ENCODE data around the gene SLC39A11. TPM values are rescaled to one million over a fixed set of nuclear protein-coding genes. Genes with fewer than 3 reads are reported as not detected.

SLC39A11 gene
- polyA plus RNA-seq, 1 donor from 2014 or later = 8.0 TPM

DNA sequence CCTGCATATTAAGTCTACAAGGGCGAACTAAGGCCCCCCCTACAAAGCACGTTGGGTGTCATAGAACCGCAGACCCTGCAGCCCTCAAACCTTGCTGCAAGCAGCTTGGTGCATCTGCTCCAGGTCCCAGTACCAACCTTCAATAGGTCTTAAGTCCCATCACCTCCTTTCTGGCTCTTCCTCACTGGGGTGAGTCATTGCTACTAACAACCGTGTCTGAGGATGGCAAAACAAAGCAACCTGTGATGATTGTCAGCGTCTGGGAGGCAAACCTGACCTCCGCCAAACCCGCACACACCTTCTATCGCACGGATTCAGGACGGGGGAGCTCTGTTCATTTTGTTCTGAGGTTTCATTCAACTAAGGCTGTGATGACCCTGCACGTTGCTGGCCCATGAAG lies 138.9 kb downstream of the SLC39A11 start:
- H3F3A ChIP-seq (ENCODE audit: insufficient read depth, low read length, poor library complexity, severe bottlenecking) = no peaks in the 10 kb centered on the region

DNA sequence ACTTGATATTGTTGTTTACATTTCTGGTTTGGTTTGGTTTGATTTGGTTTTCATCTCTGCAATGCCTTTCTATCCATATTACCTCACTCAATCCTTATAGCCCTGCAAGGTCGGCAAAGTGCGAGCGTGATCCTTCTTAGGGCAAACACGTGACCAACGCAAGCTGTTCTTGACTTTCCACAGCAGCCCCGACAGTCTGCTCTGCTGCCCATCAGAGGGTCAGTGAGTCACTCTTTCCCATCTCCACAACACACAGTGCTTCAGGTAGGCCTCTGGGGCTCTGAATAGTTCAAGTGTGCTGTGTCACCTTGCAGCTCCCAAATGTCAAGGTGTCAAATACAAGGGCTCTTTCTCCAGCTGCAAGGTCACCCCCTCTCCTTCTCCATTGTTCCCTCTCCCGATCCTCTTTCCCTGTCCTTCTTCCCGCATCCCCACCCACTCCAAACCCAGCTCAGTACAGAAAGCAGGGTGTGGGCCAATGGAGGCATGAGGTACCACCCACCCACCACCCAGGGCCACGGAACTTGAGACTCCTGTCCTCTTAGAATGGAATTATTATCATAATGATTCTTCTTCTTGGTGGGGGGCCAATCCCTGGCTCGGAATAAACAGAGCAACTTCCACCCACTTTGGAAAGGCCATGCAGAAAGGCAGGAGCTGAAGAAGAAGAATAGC lies 139.7 kb downstream of the SLC39A11 start:
- no peaks in the 10 kb centered on the region for H4K20me1 ChIP-seq (ENCODE audit: insufficient read depth)
- no peak overlapping the region for H3K4me3 ChIP-seq (ENCODE audit: low read length)
- no peak overlapping the region for H3K4me2 ChIP-seq (ENCODE audit: low read length)
- no peaks in the 10 kb centered on the region for H3K36me3 ChIP-seq (ENCODE audit: insufficient read depth, low read length)
- no peak overlapping the region for H2AFZ ChIP-seq (ENCODE audit: low read depth, low read length)
- H3K9ac ChIP-seq (ENCODE audit: low read length) = no peak overlapping the region
- no peak overlapping the region for H3K27ac ChIP-seq (ENCODE audit: low read length)
- H3K79me2 ChIP-seq (replicated peaks; ENCODE audit: insufficient read depth, low read length) = no peaks in the 10 kb centered on the region
- H3F3A ChIP-seq (ENCODE audit: insufficient read depth, low read length, poor library complexity, severe bottlenecking) = no peaks in the 10 kb centered on the region
- H3K9me3 ChIP-seq (ENCODE audit: low read length) = no peaks in the 10 kb centered on the region
- no peaks in the 10 kb centered on the region for H3K9me2 ChIP-seq (ENCODE audit: insufficient read depth, low read length)
- TF ChIP-seq TAF1 (IDR thresholded peaks at IDR 0.05; ENCODE audit: low read depth) = no peak
- no peak for TF ChIP-seq POLR2AphosphoS5 (IDR thresholded peaks at IDR 0.05)
- TF ChIP-seq RAD21 (conservative IDR thresholded peaks at IDR 0.05) = no peak
- TF ChIP-seq, protein P1, sequence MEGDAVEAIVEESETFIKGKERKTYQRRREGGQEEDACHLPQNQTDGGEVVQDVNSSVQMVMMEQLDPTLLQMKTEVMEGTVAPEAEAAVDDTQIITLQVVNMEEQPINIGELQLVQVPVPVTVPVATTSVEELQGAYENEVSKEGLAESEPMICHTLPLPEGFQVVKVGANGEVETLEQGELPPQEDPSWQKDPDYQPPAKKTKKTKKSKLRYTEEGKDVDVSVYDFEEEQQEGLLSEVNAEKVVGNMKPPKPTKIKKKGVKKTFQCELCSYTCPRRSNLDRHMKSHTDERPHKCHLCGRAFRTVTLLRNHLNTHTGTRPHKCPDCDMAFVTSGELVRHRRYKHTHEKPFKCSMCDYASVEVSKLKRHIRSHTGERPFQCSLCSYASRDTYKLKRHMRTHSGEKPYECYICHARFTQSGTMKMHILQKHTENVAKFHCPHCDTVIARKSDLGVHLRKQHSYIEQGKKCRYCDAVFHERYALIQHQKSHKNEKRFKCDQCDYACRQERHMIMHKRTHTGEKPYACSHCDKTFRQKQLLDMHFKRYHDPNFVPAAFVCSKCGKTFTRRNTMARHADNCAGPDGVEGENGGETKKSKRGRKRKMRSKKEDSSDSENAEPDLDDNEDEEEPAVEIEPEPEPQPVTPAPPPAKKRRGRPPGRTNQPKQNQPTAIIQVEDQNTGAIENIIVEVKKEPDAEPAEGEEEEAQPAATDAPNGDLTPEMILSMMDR (IDR thresholded peaks at IDR 0.05; ENCODE audit: poor library complexity, severe bottlenecking) = no peak
- TF ChIP-seq MXI1 (conservative IDR thresholded peaks at IDR 0.05; ENCODE audit: poor library complexity, severe bottlenecking) = no peak
- TF ChIP-seq EZH2 (IDR thresholded peaks at IDR 0.05; ENCODE audit: borderline replicate concordance, insufficient read depth, low read length, poor library complexity, severe bottlenecking) = no peak
- TF ChIP-seq SMC3 (conservative IDR thresholded peaks at IDR 0.05; ENCODE audit: poor library complexity) = no peak
- TF ChIP-seq, protein P2, sequence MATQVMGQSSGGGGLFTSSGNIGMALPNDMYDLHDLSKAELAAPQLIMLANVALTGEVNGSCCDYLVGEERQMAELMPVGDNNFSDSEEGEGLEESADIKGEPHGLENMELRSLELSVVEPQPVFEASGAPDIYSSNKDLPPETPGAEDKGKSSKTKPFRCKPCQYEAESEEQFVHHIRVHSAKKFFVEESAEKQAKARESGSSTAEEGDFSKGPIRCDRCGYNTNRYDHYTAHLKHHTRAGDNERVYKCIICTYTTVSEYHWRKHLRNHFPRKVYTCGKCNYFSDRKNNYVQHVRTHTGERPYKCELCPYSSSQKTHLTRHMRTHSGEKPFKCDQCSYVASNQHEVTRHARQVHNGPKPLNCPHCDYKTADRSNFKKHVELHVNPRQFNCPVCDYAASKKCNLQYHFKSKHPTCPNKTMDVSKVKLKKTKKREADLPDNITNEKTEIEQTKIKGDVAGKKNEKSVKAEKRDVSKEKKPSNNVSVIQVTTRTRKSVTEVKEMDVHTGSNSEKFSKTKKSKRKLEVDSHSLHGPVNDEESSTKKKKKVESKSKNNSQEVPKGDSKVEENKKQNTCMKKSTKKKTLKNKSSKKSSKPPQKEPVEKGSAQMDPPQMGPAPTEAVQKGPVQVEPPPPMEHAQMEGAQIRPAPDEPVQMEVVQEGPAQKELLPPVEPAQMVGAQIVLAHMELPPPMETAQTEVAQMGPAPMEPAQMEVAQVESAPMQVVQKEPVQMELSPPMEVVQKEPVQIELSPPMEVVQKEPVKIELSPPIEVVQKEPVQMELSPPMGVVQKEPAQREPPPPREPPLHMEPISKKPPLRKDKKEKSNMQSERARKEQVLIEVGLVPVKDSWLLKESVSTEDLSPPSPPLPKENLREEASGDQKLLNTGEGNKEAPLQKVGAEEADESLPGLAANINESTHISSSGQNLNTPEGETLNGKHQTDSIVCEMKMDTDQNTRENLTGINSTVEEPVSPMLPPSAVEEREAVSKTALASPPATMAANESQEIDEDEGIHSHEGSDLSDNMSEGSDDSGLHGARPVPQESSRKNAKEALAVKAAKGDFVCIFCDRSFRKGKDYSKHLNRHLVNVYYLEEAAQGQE (IDR thresholded peaks at IDR 0.05; ENCODE audit: borderline replicate concordance) = no peak
- TF ChIP-seq EP300 (conservative IDR thresholded peaks at IDR 0.05; ENCODE audit: poor library complexity, severe bottlenecking) = no peak
- H3K27me3 ChIP-seq (ENCODE audit: insufficient read depth, low read depth, low read length) = no peaks in the 10 kb centered on the region

More for the DNA sequence above, 138.9 kb downstream of the SLC39A11 start:
- no peaks in the 10 kb centered on the region for H3K9me2 ChIP-seq (ENCODE audit: insufficient read depth, low read length)
- H3K27ac ChIP-seq (ENCODE audit: low read length) = no peak overlapping the region
- H3K9me3 ChIP-seq (ENCODE audit: low read length) = no peaks in the 10 kb centered on the region
- H3K9ac ChIP-seq (ENCODE audit: low read length) = no peak overlapping the region
- H3K36me3 ChIP-seq (ENCODE audit: insufficient read depth, low read length) = no peaks in the 10 kb centered on the region
- no peak overlapping the region for H3K4me3 ChIP-seq (ENCODE audit: low read length)
- no peaks in the 10 kb centered on the region for H3K27me3 ChIP-seq (ENCODE audit: insufficient read depth, low read depth, low read length)
- no peaks in the 10 kb centered on the region for H4K20me1 ChIP-seq (ENCODE audit: insufficient read depth)
- H3K79me2 ChIP-seq (replicated peaks; ENCODE audit: insufficient read depth, low read length) = no peaks in the 10 kb centered on the region
- no peak for TF ChIP-seq TAF1 (IDR thresholded peaks at IDR 0.05; ENCODE audit: low read depth)
- TF ChIP-seq, protein P1 (IDR thresholded peaks at IDR 0.05; ENCODE audit: poor library complexity, severe bottlenecking) = no peak
- no peak for TF ChIP-seq RAD21 (conservative IDR thresholded peaks at IDR 0.05)
- TF ChIP-seq MXI1 (conservative IDR thresholded peaks at IDR 0.05; ENCODE audit: poor library complexity, severe bottlenecking) = no peak
- TF ChIP-seq SMC3 (conservative IDR thresholded peaks at IDR 0.05; ENCODE audit: poor library complexity) = no peak
- TF ChIP-seq EZH2 (IDR thresholded peaks at IDR 0.05; ENCODE audit: borderline replicate concordance, insufficient read depth, low read length, poor library complexity, severe bottlenecking) = no peak
- no peak for TF ChIP-seq POLR2AphosphoS5 (IDR thresholded peaks at IDR 0.05)
- TF ChIP-seq EP300 (conservative IDR thresholded peaks at IDR 0.05; ENCODE audit: poor library complexity, severe bottlenecking) = no peak
- TF ChIP-seq, protein P2 (IDR thresholded peaks at IDR 0.05; ENCODE audit: borderline replicate concordance) = no peak
- no peak overlapping the region for H3K4me2 ChIP-seq (ENCODE audit: low read length)
- H2AFZ ChIP-seq (ENCODE audit: low read depth, low read length) = no peak overlapping the region
